Measurements from ENCODE around the gene SFTA2. TPM values are rescaled to one million over a fixed set of nuclear protein-coding genes. Genes with fewer than 3 reads are reported as not detected.

SFTA2 gene
- total and polyA plus RNA-seq, 2 experiments from 2014 or later, result 8.8 TPM; not detected in 1

DNA sequence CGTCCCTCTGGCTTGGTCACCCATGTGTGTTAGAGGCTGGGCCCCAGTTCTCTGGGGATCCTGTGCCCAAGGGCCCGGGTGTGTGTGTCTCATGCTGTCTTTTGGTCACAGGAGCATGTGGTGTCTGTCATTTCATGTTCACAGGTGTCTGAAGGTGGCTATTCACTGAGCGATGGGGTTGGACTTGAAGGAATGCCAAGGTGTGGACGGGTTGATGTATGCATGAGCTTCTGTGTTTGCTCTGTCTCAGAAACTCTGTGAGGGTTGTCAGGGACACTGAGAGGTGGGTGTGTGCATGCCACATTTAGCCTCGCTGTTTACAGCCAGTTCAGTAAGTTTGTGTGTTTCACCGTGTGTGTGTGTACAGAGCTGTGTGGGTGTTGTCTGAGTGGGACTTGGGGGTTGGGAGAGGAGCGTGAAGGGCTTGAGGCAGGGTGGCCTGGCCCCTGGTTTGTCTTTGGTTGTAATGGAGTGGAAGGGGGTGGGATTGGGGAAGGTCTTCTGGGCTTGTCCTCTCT is 46.4 kb downstream of the SFTA2 start:
- peak overlapping the region; percentile 91 for H3K4me3 ChIP-seq
- peak; percentile 77 for DNase-seq (ENCODE audit: low spot score)
- TF ChIP-seq EZH2 (IDR thresholded peaks at IDR 0.05; ENCODE audit: borderline replicate concordance), result no peak
- TF ChIP-seq, protein P1, sequence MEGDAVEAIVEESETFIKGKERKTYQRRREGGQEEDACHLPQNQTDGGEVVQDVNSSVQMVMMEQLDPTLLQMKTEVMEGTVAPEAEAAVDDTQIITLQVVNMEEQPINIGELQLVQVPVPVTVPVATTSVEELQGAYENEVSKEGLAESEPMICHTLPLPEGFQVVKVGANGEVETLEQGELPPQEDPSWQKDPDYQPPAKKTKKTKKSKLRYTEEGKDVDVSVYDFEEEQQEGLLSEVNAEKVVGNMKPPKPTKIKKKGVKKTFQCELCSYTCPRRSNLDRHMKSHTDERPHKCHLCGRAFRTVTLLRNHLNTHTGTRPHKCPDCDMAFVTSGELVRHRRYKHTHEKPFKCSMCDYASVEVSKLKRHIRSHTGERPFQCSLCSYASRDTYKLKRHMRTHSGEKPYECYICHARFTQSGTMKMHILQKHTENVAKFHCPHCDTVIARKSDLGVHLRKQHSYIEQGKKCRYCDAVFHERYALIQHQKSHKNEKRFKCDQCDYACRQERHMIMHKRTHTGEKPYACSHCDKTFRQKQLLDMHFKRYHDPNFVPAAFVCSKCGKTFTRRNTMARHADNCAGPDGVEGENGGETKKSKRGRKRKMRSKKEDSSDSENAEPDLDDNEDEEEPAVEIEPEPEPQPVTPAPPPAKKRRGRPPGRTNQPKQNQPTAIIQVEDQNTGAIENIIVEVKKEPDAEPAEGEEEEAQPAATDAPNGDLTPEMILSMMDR (IDR thresholded peaks at IDR 0.05; ENCODE audit: poor library complexity), result no peak
- TF ChIP-seq EZH2phosphoT487 (IDR thresholded peaks at IDR 0.05; ENCODE audit: low read depth, severe bottlenecking, unreplicated experiment), result no peak
- H3K36me3 ChIP-seq (replicated peaks; ENCODE audit: insufficient read depth, low read depth), result no peaks in the 10 kb centered on the region
- H4K20me1 ChIP-seq (ENCODE audit: insufficient read depth, poor library complexity, severe bottlenecking), result peaks cover 35% of the 10 kb centered on the region
- no peaks in the 10 kb centered on the region for H3K27me3 ChIP-seq
- WGBS (ENCODE audit: low lambda C conversion rate, missing lambda C conversion rate), result 8% methylated on average over 7 of the region's 7 CpGs
- H3K4me1 ChIP-seq (ENCODE audit: insufficient read depth), result peaks cover 48% of the 10 kb centered on the region
- no peaks in the 10 kb centered on the region for H3K9me3 ChIP-seq (ENCODE audit: low read depth)
- H3K79me2 ChIP-seq, result peaks cover 58% of the 10 kb centered on the region
- H3K9me2 ChIP-seq (replicated peaks; ENCODE audit: insufficient read depth), result no peaks in the 10 kb centered on the region
- H2AFZ ChIP-seq, result no peak overlapping the region
- peak overlapping the region; percentile 100 for H3K27ac ChIP-seq
- peak overlapping the region; percentile 95 for H3K4me2 ChIP-seq

DNA sequence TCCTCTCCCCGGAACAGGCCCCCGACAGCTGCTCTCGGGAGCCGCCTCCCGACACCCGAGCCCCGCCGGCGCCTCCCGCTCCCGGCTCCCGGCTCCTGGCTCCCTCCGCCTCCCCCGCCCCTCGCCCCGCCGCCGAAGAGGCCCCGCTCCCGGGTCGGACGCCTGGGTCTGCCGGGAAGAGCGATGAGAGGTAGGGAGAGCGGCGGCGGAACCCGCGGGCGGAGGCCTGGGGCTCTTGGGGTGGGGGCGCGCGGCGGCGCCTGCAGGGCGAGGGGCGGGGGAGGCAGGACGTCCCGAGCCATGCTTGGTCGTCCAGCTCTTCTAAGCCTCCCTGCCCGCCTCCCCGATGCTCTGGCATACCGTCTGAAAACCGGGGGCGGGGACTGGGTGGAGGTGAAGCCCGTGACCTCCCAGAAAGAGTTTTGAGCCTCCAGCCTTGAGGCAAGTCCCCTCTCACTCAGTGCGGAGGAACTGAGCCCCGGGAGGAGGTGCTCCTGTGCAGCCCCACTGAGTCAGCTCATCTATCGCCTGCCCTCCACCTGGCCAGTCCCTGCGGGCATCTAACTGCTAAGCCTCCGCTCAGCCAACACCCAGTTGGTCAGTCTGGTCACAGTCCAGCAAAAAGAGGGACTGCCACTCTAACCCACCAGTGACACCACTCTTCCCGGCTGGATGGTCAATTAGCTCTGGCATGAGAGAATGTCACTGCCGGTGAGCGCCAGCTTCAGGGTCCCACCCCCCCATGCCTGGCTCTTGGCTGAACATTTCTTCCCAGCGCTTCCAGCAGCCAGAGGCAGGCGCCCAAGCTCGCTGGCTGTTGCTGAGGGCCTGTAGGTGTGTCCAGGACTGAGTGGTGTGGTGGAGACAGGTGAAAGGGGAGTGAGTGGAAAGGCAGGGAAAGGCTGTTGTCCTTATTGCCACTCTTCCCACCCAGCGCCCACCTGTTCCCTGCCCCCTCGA is 47.2 kb downstream of the SFTA2 start:
- Histone ChIP-seq H3K27me3 (no peaks in the 10 kb centered on the region), H3K36me3 (replicated peaks; ENCODE audit: insufficient read depth, low read depth) (no peaks in the 10 kb centered on the region), H3K4me1 (ENCODE audit: insufficient read depth) (peaks cover 51% of the 10 kb centered on the region), H3K4me3 (peak overlapping the region; percentile 91), H3K27ac (peak overlapping the region; percentile 100), H2AFZ (peak overlapping the region; percentile 7), H3K9me3 (ENCODE audit: low read depth) (no peaks in the 10 kb centered on the region), H3K9me2 (replicated peaks; ENCODE audit: insufficient read depth) (no peaks in the 10 kb centered on the region), H4K20me1 (ENCODE audit: insufficient read depth, poor library complexity, severe bottlenecking) (peaks cover 28% of the 10 kb centered on the region), H3K4me2 (peak overlapping the region; percentile 95), H3K79me2 (peaks cover 51% of the 10 kb centered on the region)
- 5% methylated on average over 33 of the region's 59 CpGs for WGBS (ENCODE audit: low lambda C conversion rate, missing lambda C conversion rate)
- DNase-seq (ENCODE audit: low spot score), result peak; percentile 70
- TF ChIP-seq EZH2phosphoT487 (IDR thresholded peaks at IDR 0.05; ENCODE audit: low read depth, severe bottlenecking, unreplicated experiment) (no peak), EZH2 (IDR thresholded peaks at IDR 0.05; ENCODE audit: borderline replicate concordance) (no peak)
- TF ChIP-seq, protein P1 (IDR thresholded peaks at IDR 0.05; ENCODE audit: poor library complexity), result no peak

DNA sequence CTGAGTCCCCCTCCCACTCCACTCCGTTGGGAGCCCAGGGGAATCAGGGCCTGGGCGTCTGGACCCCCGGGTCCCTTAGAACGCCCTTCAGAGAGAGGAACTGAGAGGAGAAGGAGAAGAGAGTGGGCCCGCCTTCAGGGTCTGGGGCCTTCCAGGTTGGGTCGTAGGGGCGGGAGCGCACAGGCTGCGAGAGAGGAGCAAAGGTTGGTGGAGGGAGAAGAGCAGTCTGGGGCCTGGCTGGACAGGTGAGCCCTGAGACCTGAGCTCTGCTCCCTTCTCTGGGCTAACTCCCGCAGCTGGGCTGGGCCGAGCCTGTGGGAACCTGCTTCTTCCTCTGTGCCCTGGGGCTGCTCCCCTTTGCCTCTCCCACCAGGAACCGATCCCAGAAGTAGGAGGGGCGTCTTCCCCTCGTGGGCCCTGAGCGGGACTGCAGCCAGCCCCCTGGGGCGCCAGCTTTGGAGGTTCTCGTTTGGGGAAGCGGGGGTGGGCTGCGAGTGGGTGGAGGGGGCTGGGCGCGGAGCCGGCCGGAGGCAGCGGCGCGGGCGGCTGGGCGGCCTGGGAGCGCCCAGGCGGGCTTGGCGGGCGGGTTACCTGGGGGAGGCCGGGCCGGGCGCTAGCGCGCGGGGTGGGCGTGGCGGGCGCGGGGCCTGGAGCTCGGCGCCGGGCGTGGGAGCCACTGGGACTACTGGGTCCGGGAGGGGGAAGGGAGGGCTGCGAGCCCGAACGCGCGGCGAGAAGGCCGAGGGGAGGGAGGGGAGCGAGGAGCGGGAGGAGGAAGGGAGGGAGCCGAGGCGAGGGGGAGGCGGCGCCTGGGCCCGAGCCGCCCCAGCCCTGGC is 48.1 kb downstream of the SFTA2 start, which contains the start of gene DDR1:
DDR1 (plus strand) TSS at position 835 of the 836 bp plus-strand sequence. CDS start 4,211 bp downstream, outside the sequence.
- 29% methylated on average over 13 of the region's 62 CpGs for WGBS (ENCODE audit: low lambda C conversion rate, missing lambda C conversion rate)
- peak within 1 kb of the TSS; percentile 95 for H3K4me2 ChIP-seq
- peak within 1 kb of the TSS; percentile 7 for H2AFZ ChIP-seq
- peak; percentile 89 for DNase-seq (ENCODE audit: low spot score)
- H3K4me1 ChIP-seq (ENCODE audit: insufficient read depth), result peaks cover 51% of the 10 kb centered on the region
- H3K9me3 ChIP-seq (ENCODE audit: low read depth), result no peaks in the 10 kb centered on the region
- H3K27me3 ChIP-seq, result no peaks in the 10 kb centered on the region
- H3K27ac ChIP-seq, result peak within 1 kb of the TSS; percentile 100
- peak within 1 kb of the TSS; percentile 91 for H3K4me3 ChIP-seq
- H4K20me1 ChIP-seq (ENCODE audit: insufficient read depth, poor library complexity, severe bottlenecking), result peaks cover 21% of the 10 kb centered on the region
- H3K36me3 ChIP-seq (replicated peaks; ENCODE audit: insufficient read depth, low read depth), result no peaks in the 10 kb centered on the region
- TF ChIP-seq EZH2phosphoT487 (IDR thresholded peaks at IDR 0.05; ENCODE audit: low read depth, severe bottlenecking, unreplicated experiment), result no peak
- TF ChIP-seq EZH2 (IDR thresholded peaks at IDR 0.05; ENCODE audit: borderline replicate concordance), result no peak
- TF ChIP-seq, protein P1 (IDR thresholded peaks at IDR 0.05; ENCODE audit: poor library complexity), result no peak
- peaks cover 42% of the 10 kb centered on the region for H3K79me2 ChIP-seq
- H3K9me2 ChIP-seq (replicated peaks; ENCODE audit: insufficient read depth), result no peaks in the 10 kb centered on the region
